HepG2 (cell line): ENCODE results near the gene ZKSCAN8. TPM values are rescaled to one million over a fixed set of nuclear protein-coding genes. Genes with fewer than 3 reads are reported as not detected.
A peak's percentile ranks its signal among the peaks of the same experiment; 100 is the strongest.

Experiments used
- ATAC-seq: fragments of 200-7000 bp; cut with Tn5 transposase; 3 replicates; pipeline ENCODE4 v1.9.1; 2020; ENCODE audit warnings: mild to moderate bottlenecking, moderate library complexity
- BruUV-seq: library from RNA; stranded (reverse); fragments of 400-500 nt; replicated peaks from 2 replicates; lab custom pipeline; 2021; lab: Mats Ljungman, UMichigan
- CTCF ChIA-PET: fragments of 300-600 bp; formaldehyde crosslinking; extraction: SDS; loops from one replicate; lab custom pipeline; 2021; ENCODE audit warnings: low total read pairs, inconsistent platforms, low intra/inter-chr PET ratio; lab: Yijun Ruan, JAX
- POLR2A ChIA-PET: fragments of 350-600 bp; sonication (Branson Sonifier 250); formaldehyde crosslinking; loops from one replicate; lab custom pipeline; 2020; ENCODE audit warnings: antibody characterized with exemption, inconsistent platforms; lab: Yijun Ruan, JAX
- DNase-seq: peaks from one replicate; pipeline ENCODE4 v3.0.0-alpha.2; 2015; ENCODE audit warnings: low spot score
- FAIRE-seq: peaks from 3 replicates; lab custom pipeline; 2011; peaks lifted over from hg19 to GRCh38; lab: Jason Lieb, UNC
- H2AFZ ChIP-seq: one replicate; pipeline ENCODE4 v1.6.1; 2011; ENCODE audit warnings: low read length, inconsistent platforms
- H3K27ac ChIP-seq: fragments of 300-600 bp; 3 replicates; pipeline ENCODE4 v1.8.0; 2011; ENCODE audit warnings: mixed run types, mild to moderate bottlenecking, mixed read lengths, low read length, inconsistent platforms; ENCODE audit not compliant: insufficient read depth; ENCODE audit errors: extremely low read length
- H3K27me3 ChIP-seq, 2 experiments: fragments of 200-600 bp in 1 of 2; 2 replicates in 1 of 2; 3 replicates in 1 of 2; pipeline versions ENCODE4 v1.6.0 to v1.8.0; 2011; ENCODE audit warnings: low read length in 2 of 2, mild to moderate bottlenecking in 2 of 2, moderate library complexity in 2 of 2, inconsistent platforms in 1 of 2; ENCODE audit not compliant: insufficient read depth in 2 of 2, control insufficient read depth in 1 of 2
- H3K36me3 ChIP-seq, 2 experiments: fragments of 200-600 bp in 1 of 2; replicated peaks in 1 of 2; 2 replicates in 1 of 2; 3 replicates in 1 of 2; pipeline versions ENCODE4 v1.5.1 to v1.8.0; 2011; ENCODE audit warnings: low read length in 2 of 2, inconsistent platforms in 1 of 2; ENCODE audit not compliant: insufficient read depth in 2 of 2, control insufficient read depth in 1 of 2
- H3K4me1 ChIP-seq: 2 replicates; pipeline ENCODE4 v1.5.1; 2012; ENCODE audit warnings: low read length, inconsistent platforms; ENCODE audit not compliant: insufficient read depth
- H3K4me2 ChIP-seq: 2 replicates; pipeline ENCODE4 v1.6.0; 2011; ENCODE audit warnings: low read depth, low read length, inconsistent platforms
- H3K4me3 ChIP-seq, 3 experiments: fragments of 200-600 bp in 1 of 3; sonication (generic), shearing (Covaris generic) in 1 of 3; replicated peaks in 1 of 3; 2 replicates each; pipeline ENCODE4 v1.5.1; 2011 to 2016; ENCODE audit warnings: low read length in 3 of 3, inconsistent platforms in 2 of 3, low read depth in 2 of 3, mild to moderate bottlenecking in 2 of 3, control low read depth in 1 of 3, mixed read lengths in 1 of 3; ENCODE audit not compliant: insufficient read depth in 1 of 3
- H3K79me2 ChIP-seq: one replicate; pipeline ENCODE4 v1.6.1; 2011; ENCODE audit warnings: low read length, inconsistent platforms; ENCODE audit not compliant: insufficient read depth
- H3K9ac ChIP-seq: 2 replicates; pipeline ENCODE4 v1.6.0; 2011; ENCODE audit warnings: mild to moderate bottlenecking, low read depth, low read length, inconsistent platforms; ENCODE audit not compliant: insufficient read depth
- H3K9me3 ChIP-seq: 2 replicates; pipeline ENCODE4 v1.5.1; 2012; ENCODE audit warnings: mild to moderate bottlenecking, low read length
- H4K20me1 ChIP-seq: 2 replicates; pipeline ENCODE4 v1.6.0; 2011; ENCODE audit warnings: inconsistent platforms, mild to moderate bottlenecking, low read length, moderate library complexity; ENCODE audit not compliant: insufficient read depth
- ATM ChIP-seq: fragments of 450-650 bp; IDR thresholded peaks from 2 replicates; pipeline ENCODE4 v1.7.1; 2017; ENCODE audit warnings: mild to moderate bottlenecking, borderline replicate concordance
- CC2D1A ChIP-seq: sonication (generic); formaldehyde crosslinking; IDR thresholded peaks from 2 replicates; pipeline ENCODE4 v1.8.1; 2023; ENCODE audit warnings: mild to moderate bottlenecking, missing genetic modification reagents
- IKZF4 ChIP-seq: sonication (generic); formaldehyde crosslinking; IDR thresholded peaks from 2 replicates; pipeline ENCODE4 v1.5.1; 2020; ENCODE audit warnings: borderline replicate concordance, mild to moderate bottlenecking, low read depth, missing genetic modification reagents; ENCODE audit errors: not compliant biosample characterization
- KDM1A ChIP-seq: IDR thresholded peaks from 2 replicates; pipeline ENCODE4 v1.6.1; 2016; ENCODE audit warnings: missing compliant biosample characterization
- PPARG ChIP-seq: conservative IDR thresholded peaks from 2 replicates; pipeline ENCODE4 v1.6.1; 2016; ENCODE audit warnings: missing biosample characterization, missing genetic modification reagents
- SIX4 ChIP-seq: sonication (generic); formaldehyde crosslinking; IDR thresholded peaks from 2 replicates; pipeline ENCODE4 v1.4.0; 2020; ENCODE audit warnings: missing genetic modification reagents
- ZBTB3 ChIP-seq: sonication (generic); formaldehyde crosslinking; IDR thresholded peaks from 2 replicates; pipeline ENCODE4 v1.4.0; 2020; ENCODE audit warnings: low read depth, mild to moderate bottlenecking, moderate library complexity, missing genetic modification reagents, borderline replicate concordance
- ZFP91 ChIP-seq: sonication (generic); formaldehyde crosslinking; IDR thresholded peaks from 2 replicates; pipeline ENCODE4 v1.9.0; 2022; ENCODE audit warnings: missing genetic modification reagents, mild to moderate bottlenecking, borderline replicate concordance
- ZNF160 ChIP-seq: sonication (generic); formaldehyde crosslinking; IDR thresholded peaks from 2 replicates; pipeline ENCODE4 v1.8.0; 2022; ENCODE audit warnings: mild to moderate bottlenecking, inconsistent platforms, missing genetic modification reagents
- ZNF337 ChIP-seq: sonication (generic); formaldehyde crosslinking; IDR thresholded peaks from 2 replicates; pipeline ENCODE4 v1.5.1; 2020; ENCODE audit warnings: missing genetic modification reagents, low read depth, mild to moderate bottlenecking, borderline replicate concordance
- ZNF549 ChIP-seq: sonication (generic); formaldehyde crosslinking; IDR thresholded peaks from 2 replicates; pipeline ENCODE4 v1.5.0; 2020; ENCODE audit warnings: missing genetic modification reagents
- ZNF577 ChIP-seq: sonication (generic); formaldehyde crosslinking; IDR thresholded peaks from 2 replicates; pipeline ENCODE4 v1.4.0; 2020; ENCODE audit warnings: mild to moderate bottlenecking, low read depth, missing genetic modification reagents, borderline replicate concordance
- ZNF614 ChIP-seq: IDR thresholded peaks from 2 replicates; pipeline ENCODE4 v1.6.1; 2018; ENCODE audit warnings: missing biosample characterization, missing genetic modification reagents, inconsistent platforms, borderline replicate concordance
- ZNF788 ChIP-seq: sonication (generic); formaldehyde crosslinking; IDR thresholded peaks from 2 replicates; pipeline ENCODE4 v1.5.0; 2020; ENCODE audit warnings: mild to moderate bottlenecking, missing genetic modification reagents, borderline replicate concordance
- ZSCAN22 ChIP-seq: sonication (generic); formaldehyde crosslinking; IDR thresholded peaks from 2 replicates; pipeline ENCODE4 v1.4.0; 2020; ENCODE audit warnings: mild to moderate bottlenecking, missing genetic modification reagents
- WGBS: methylation state at CpG from one replicate; pipeline ENCODE4 v1.1.6; 2017; ENCODE audit warnings: low lambda C conversion rate; 5-methylcytosine and 5-hydroxymethylcytosine counted together
- in situ Hi-C: cut with HindIII; loops from 2 replicates; pipeline ENCODE4 v1.10.0; 2017; ENCODE audit warnings: low pct_unique_long_range_greater_than_20kb; ENCODE audit not compliant: extremely low pct_ligation_motif_present
- intact Hi-C: fragments of 100-400 bp; cut with micrococcal nuclease; formaldehyde crosslinking; loops from one replicate; pipeline ENCODE4 v1.10.0; 2022; ENCODE audit not compliant: unreplicated experiment
- polyA plus RNA-seq, 8 experiments: library from polyadenylated mRNA; depleted of rRNA in 3 of 8; stranded (reverse) in 7 of 8; unstranded in 1 of 8; fragments of >200 nt; fragmentation: Illumina TruSeq in 4 of 8; extraction: Trizol in 4 of 8; gene quantifications; 2 replicates each; pipeline versions ENCODE4 v1.2.1 to v1.2.3, GENCODE V29; 2011 to 2016; ENCODE audit warnings: low read depth in 4 of 8, missing spikeins in 1 of 8, mixed read lengths in 1 of 8; ENCODE audit not compliant: insufficient read depth in 1 of 8
- total RNA-seq, 5 experiments: library from RNA; depleted of rRNA; stranded (reverse); fragments of >200 nt; fragmentation: Illumina TruSeq; extraction: Trizol; gene quantifications; 2 replicates each; pipeline ENCODE4 v1.2.3, GENCODE V29; 2016; ENCODE audit warnings: low read depth in 1 of 5
- TF ChIP-seq, protein P1 (sequence below): sonication (generic); formaldehyde crosslinking; IDR thresholded peaks from 2 replicates; pipeline ENCODE4 v1.8.1; 2022; ENCODE audit warnings: low read depth, mild to moderate bottlenecking, missing genetic modification reagents
- TF ChIP-seq, protein P2 (sequence below): IDR thresholded peaks from 2 replicates; pipeline ENCODE4 v1.6.1; 2016; ENCODE audit warnings: low read depth, borderline replicate concordance

ZKSCAN8 gene
- total and polyA plus RNA-seq, 2 of the 13 experiments (the other 11 are each of a cell fraction or from before 2014, with no cell fraction given): 12.4 to 20.9 TPM

GRCh38 chr6:28161410-28162079, 19.9 kb downstream of the ZKSCAN8 start:
- Histone ChIP-seq H3K4me3 (peak overlapping the region; percentile 65 to 82 (median 74)), H3K9ac (peak overlapping the region; percentile 77), H4K20me1 (no peaks in the 10 kb centered on the region), H3K27me3 (no peaks in the 10 kb centered on the region; a peak in 1 of 5 replicates), H3K27ac (peak overlapping the region; percentile 50), H3K4me1 (peaks cover 13% of the 10 kb centered on the region), H2AFZ (peak overlapping the region; percentile 90), H3K36me3 (peaks cover 2 to 8% of the 10 kb centered on the region in 2 experiments; a peak in 2 of 5 replicates), H3K4me2 (peak overlapping the region; percentile 91), H3K9me3 (no peaks in the 10 kb centered on the region), H3K79me2 (no peaks in the 10 kb centered on the region)
- no TSS peak for BruUV-seq
- in situ Hi-C loops: no loop called here
- ATAC-seq (peak; percentile 98), DNase-seq (peak; percentile 79), FAIRE-seq (peak; percentile 49)
- CTCF ChIA-PET: no interaction called here
- POLR2A ChIA-PET: interaction anchor here (0.6 to 2.2 kb wide), 16 partner anchors 9 to 194 kb away, joined by 3 to 24 read pairs (median 5); partner anchors contain the start of genes PGBD1, ZKSCAN4, ZKSCAN8 and ZSCAN26
- 43% methylated on average over 26 of the region's 32 CpGs for WGBS
- intact Hi-C loops: loop anchor here (5.0 kb wide), 1 partner anchor 66 kb away; the partner anchor contains the start of gene ZSCAN9
- no peak for TF ChIP-seq ZSCAN22
- TF ChIP-seq KDM1A: no peak
- TF ChIP-seq ZNF788 (CRISPR knock-in tag): peak; percentile 45; the same call in 1 of the 2 replicates
- TF ChIP-seq PPARG (CRISPR knock-in tag): no peak
- peak; percentile 68; the same call in 1 of the 2 replicates for TF ChIP-seq ZNF614 (CRISPR knock-in tag)
- TF ChIP-seq SIX4 (CRISPR knock-in tag): no peak
- TF ChIP-seq ZNF577 (CRISPR knock-in tag): no peak
- TF ChIP-seq, protein P1, sequence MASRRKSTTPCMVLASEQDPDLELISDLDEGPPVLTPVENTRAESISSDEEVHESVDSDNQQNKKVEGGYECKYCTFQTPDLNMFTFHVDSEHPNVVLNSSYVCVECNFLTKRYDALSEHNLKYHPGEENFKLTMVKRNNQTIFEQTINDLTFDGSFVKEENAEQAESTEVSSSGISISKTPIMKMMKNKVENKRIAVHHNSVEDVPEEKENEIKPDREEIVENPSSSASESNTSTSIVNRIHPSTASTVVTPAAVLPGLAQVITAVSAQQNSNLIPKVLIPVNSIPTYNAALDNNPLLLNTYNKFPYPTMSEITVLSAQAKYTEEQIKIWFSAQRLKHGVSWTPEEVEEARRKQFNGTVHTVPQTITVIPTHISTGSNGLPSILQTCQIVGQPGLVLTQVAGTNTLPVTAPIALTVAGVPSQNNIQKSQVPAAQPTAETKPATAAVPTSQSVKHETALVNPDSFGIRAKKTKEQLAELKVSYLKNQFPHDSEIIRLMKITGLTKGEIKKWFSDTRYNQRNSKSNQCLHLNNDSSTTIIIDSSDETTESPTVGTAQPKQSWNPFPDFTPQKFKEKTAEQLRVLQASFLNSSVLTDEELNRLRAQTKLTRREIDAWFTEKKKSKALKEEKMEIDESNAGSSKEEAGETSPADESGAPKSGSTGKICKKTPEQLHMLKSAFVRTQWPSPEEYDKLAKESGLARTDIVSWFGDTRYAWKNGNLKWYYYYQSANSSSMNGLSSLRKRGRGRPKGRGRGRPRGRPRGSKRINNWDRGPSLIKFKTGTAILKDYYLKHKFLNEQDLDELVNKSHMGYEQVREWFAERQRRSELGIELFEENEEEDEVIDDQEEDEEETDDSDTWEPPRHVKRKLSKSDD (CRISPR knock-in tag): 0 out of 2 replicates have a peak, but pooled peaks have one; percentile 24
- no peak for TF ChIP-seq ZBTB3
- TF ChIP-seq ZFP91 (CRISPR knock-in tag): peak; percentile 85; the same call in 1 of the 2 replicates
- TF ChIP-seq, protein P2, sequence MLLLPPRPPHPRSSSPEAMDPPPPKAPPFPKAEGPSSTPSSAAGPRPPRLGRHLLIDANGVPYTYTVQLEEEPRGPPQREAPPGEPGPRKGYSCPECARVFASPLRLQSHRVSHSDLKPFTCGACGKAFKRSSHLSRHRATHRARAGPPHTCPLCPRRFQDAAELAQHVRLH (CRISPR knock-in tag): peak; percentile 79; the same call in 1 of the 2 replicates
- no peak for TF ChIP-seq ATM
- TF ChIP-seq ZNF549: no peak
- TF ChIP-seq ZNF337: no peak
- no peak for TF ChIP-seq ZNF160 (CRISPR knock-in tag)
- 0 out of 2 replicates have a peak, but pooled peaks have one; percentile 37 for TF ChIP-seq CC2D1A (CRISPR knock-in tag)
- TF ChIP-seq IKZF4: peak; percentile 58
